HUES6 (cell line): ENCODE data around the gene ACBD4.

Source experiments
- H3K27ac ChIP-seq: 2 replicates; pipeline ENCODE4 v1.7.0; 2013; ENCODE audit warnings: low read depth, mild to moderate bottlenecking, low read length, inconsistent platforms
- H3K27me3 ChIP-seq: 2 replicates; pipeline ENCODE4 v1.6.1; 2013; ENCODE audit warnings: low read length; ENCODE audit not compliant: control insufficient read depth, insufficient read depth
- H3K36me3 ChIP-seq: 2 replicates; pipeline ENCODE4 v1.6.1; 2013; ENCODE audit warnings: low read length; ENCODE audit not compliant: control insufficient read depth, insufficient read depth
- H3K4me1 ChIP-seq: 2 replicates; pipeline ENCODE4 v1.6.1; 2013; ENCODE audit warnings: low read length; ENCODE audit not compliant: control insufficient read depth, insufficient read depth
- H3K4me3 ChIP-seq: 2 replicates; pipeline ENCODE4 v1.5.1; 2013; ENCODE audit warnings: low read depth, low read length
- H3K9ac ChIP-seq: one replicate; pipeline ENCODE4 v1.6.1; 2013; ENCODE audit warnings: mild to moderate bottlenecking, low read length
- H3K9me3 ChIP-seq: 2 replicates; pipeline ENCODE4 v1.6.1; 2013; ENCODE audit warnings: low read depth, low read length; ENCODE audit not compliant: control insufficient read depth, insufficient read depth

The ACBD4 gene

GRCh38 chr17:45104907-45105624 is 30.4 kb upstream of the ACBD4 start:
- H3K4me3 ChIP-seq, result no peak overlapping the region
- no peak overlapping the region for H3K27ac ChIP-seq
- H3K36me3 ChIP-seq, result peaks cover 85% of the 10 kb centered on the region
- no peaks in the 10 kb centered on the region for H3K9me3 ChIP-seq
- H3K27me3 ChIP-seq, result no peaks in the 10 kb centered on the region
- no peaks in the 10 kb centered on the region for H3K4me1 ChIP-seq
- no peak overlapping the region for H3K9ac ChIP-seq

DNA sequence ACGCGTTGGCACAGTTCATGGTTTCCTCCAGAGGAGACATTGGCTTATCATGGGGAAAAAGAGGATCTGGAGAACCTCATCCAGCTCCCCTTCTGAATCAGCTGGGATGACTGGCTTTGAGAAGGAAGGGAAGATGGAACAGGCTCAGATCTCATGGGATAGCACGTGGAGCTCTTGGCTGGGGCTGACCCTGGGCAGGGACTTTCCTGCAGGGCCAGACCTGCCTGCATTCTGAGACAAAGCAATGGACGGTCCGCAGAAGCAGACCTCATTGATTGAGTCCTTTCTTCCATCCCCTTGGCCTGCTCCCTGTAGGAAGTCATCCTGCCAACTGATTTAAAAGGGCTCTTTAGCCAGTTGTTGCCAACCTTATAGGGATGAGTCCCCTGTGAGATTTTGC is 29.4 kb upstream of the ACBD4 start:
- H3K27ac ChIP-seq, result no peak overlapping the region
- no peak overlapping the region for H3K9ac ChIP-seq
- H3K9me3 ChIP-seq, result no peaks in the 10 kb centered on the region
- no peaks in the 10 kb centered on the region for H3K4me1 ChIP-seq
- H3K4me3 ChIP-seq, result no peak overlapping the region
- peaks cover 83% of the 10 kb centered on the region for H3K36me3 ChIP-seq
- H3K27me3 ChIP-seq, result no peaks in the 10 kb centered on the region

DNA sequence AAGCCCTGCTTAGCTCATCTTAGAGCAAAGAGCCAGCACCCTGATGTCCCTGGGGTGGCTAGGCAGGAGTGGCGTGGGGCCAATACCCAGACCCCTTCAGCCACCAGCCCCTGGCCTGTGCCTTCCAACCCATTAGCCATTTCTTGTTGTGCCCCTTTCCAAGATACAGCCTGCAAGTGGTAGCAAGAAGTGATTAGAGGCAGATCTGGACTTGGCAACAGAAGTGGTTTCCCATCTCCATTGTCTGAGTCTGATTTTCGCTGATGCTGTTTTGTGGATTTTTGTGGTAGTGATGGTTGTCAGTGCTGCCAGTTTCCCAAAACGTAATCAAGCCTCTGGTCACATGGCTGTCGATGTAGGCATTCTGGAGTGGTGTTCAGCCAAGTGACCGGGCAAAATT is 28.9 kb upstream of the ACBD4 start:
- H3K9me3 ChIP-seq, result no peaks in the 10 kb centered on the region
- no peak overlapping the region for H3K4me3 ChIP-seq
- H3K36me3 ChIP-seq, result peaks cover 81% of the 10 kb centered on the region
- H3K9ac ChIP-seq, result no peak overlapping the region
- no peaks in the 10 kb centered on the region for H3K4me1 ChIP-seq
- no peaks in the 10 kb centered on the region for H3K27me3 ChIP-seq
- H3K27ac ChIP-seq, result no peak overlapping the region

- no peak overlapping the region for H3K4me3 ChIP-seq
- no peaks in the 10 kb centered on the region for H3K9me3 ChIP-seq
- no peak overlapping the region for H3K9ac ChIP-seq
- no peaks in the 10 kb centered on the region for H3K4me1 ChIP-seq
- H3K36me3 ChIP-seq, result peaks cover 73% of the 10 kb centered on the region
- H3K27me3 ChIP-seq, result no peaks in the 10 kb centered on the region
- H3K27ac ChIP-seq, result no peak overlapping the region
Measured at GRCh38 chr17:45107293-45108010, 28.0 kb upstream of the ACBD4 start.

GRCh38 chr17:45108051-45108450 is 27.4 kb upstream of the ACBD4 start:
- Histone ChIP-seq H3K36me3 (peaks cover 73% of the 10 kb centered on the region), H3K9me3 (no peaks in the 10 kb centered on the region), H3K9ac (no peak overlapping the region), H3K4me1 (no peaks in the 10 kb centered on the region), H3K4me3 (no peak overlapping the region), H3K27me3 (no peaks in the 10 kb centered on the region), H3K27ac (no peak overlapping the region)

DNA sequence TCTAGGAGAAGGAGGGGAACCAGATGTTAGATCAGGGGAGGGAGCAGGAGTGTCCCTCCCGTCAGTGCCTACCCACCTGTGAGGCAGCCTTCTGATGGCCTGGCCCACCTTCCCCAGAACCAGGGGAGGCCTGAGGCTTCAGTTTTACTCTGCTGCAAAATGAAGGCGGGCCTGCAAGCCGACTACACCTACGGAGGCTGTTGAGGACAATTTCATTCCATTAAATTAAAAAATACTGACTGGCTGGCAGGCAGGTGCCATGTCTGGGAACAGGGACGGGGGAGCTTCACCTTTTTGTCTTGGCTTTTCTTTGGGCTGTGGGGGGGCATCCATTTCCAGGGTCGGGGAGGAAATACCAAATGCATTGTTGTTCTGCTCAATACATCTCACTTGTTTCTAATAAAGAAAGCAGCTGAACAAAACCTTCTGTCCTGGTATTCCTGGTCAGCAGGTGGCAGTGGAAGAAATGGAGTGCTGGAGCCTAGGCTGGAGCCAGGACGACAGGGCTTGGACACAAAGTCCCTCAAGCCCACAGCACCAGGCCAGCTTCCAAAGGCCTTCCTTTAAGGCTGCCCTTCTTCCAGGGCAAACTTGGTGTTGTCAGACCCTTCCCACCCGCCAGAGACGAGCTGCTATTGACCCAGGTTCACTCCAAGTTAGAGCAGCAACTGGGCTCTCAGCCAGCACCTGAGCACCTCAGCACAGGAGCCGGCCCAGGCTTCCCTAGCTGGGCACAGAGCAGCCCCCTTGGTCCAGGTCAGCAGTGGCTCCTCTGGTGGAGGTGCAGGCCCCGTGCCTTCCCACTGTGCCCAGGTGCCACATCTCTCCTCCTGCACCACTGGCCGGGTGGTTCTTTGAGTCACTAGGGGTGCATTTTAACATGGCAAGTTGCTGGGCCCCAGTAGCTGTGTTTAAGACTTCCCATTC is 26.6 kb upstream of the ACBD4 start:
- no peaks in the 10 kb centered on the region for H3K4me1 ChIP-seq
- H3K27me3 ChIP-seq, result no peaks in the 10 kb centered on the region
- H3K9me3 ChIP-seq, result no peaks in the 10 kb centered on the region
- H3K36me3 ChIP-seq, result peaks cover 69% of the 10 kb centered on the region
- no peak overlapping the region for H3K9ac ChIP-seq
- no peak overlapping the region for H3K4me3 ChIP-seq
- H3K27ac ChIP-seq, result no peak overlapping the region

- Histone ChIP-seq H3K36me3 (peaks cover 50% of the 10 kb centered on the region), H3K9me3 (no peaks in the 10 kb centered on the region), H3K4me1 (no peaks in the 10 kb centered on the region; the same call in 1 of the 2 replicates), H3K27me3 (no peaks in the 10 kb centered on the region), H3K27ac (no peak overlapping the region; the same call in 1 of the 2 replicates), H3K9ac (no peak overlapping the region), H3K4me3 (no peak overlapping the region)
Measured at GRCh38 chr17:45110676-45111611, 24.5 kb upstream of the ACBD4 start.

DNA sequence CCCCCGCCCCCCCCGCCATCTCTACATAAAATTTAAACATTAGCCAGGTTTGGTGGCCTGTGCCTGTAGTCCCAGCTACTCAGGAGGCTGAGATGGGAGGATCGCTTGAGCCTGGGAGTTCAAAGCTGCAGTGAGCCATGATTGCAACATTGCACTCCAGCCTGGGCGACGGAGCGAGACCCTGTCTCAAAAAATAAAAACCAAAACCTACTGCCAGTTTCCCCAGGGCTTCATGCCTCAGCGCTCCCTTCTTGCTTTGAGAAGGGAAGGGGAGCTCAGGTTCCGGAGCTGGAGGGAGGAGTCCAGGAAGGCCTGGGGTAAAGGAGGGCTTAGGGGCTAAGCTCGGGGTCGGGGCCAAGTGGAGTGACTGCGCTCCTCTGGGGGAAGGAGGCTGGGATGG is 23.6 kb upstream of the ACBD4 start:
- H3K27ac ChIP-seq, result no peak overlapping the region
- H3K9me3 ChIP-seq, result no peaks in the 10 kb centered on the region
- H3K36me3 ChIP-seq, result peaks cover 41% of the 10 kb centered on the region
- H3K4me1 ChIP-seq, result peaks cover 7% of the 10 kb centered on the region; the same call in 1 of the 2 replicates
- no peak overlapping the region for H3K9ac ChIP-seq
- no peaks in the 10 kb centered on the region for H3K27me3 ChIP-seq
- H3K4me3 ChIP-seq, result no peak overlapping the region

DNA sequence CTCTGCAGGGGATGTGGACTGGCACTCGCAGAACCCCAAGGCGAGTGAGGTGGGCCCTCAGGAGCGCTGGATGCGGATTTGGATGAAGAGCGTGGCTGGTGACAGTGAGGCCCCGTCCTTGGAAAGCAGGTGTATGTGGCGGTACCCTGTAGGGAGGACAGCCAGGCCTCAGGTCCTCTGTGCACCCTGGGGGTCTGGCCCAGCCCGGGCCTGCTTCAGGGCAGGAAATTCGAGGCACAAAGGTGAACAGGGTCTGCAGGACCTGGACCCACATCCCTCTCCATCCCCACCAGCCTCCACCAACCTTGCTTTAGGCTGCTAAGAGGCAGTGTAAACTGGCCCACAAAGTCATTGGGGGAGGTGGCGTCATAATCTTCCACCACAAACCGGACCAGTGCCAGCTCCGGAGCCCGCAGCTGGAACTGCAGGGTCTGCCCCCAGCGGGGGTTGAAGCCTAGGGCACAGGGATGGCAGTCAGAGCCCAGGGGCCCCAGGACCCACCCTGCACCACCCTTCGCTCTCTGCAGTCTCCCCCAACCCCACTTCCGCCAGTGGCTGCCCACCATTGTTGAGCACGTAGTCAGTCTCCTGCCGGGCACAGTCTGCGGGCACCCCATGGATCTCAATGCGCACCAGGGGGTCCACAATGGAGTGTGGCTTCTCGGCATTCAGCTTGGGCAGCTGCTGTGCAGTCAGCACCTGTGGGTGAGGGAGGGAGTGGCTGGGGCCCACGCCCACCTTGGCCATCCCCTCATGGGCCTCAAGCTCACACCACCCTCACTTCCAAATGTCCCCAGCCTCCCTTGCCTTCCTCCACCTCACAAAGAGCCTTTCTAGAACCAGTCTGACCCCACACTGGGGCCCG is 22.7 kb upstream of the ACBD4 start:
- Histone ChIP-seq H3K9me3 (no peaks in the 10 kb centered on the region), H3K27ac (no peak overlapping the region), H3K36me3 (peaks cover 37% of the 10 kb centered on the region), H3K4me1 (peaks cover 7% of the 10 kb centered on the region; the same call in 1 of the 2 replicates), H3K27me3 (no peaks in the 10 kb centered on the region), H3K9ac (no peak overlapping the region), H3K4me3 (no peak overlapping the region)
